Ovary (tissue), 3 donors: ENCODE data around the gene OR1F1.

Experiments used
- CTCF ChIP-seq, 3 donors: fragments of 450-650 bp in 2 of 3; fragments of 200-600 bp in 1 of 3; IDR thresholded peaks; one replicate each; pipeline versions ENCODE4 v1.5.1 to v1.8.0; 2016 to 2022; ENCODE audit warnings: antibody characterized with exemption in 3 of 3, mild to moderate bottlenecking in 1 of 3
- EP300 ChIP-seq: sonication (generic); formaldehyde crosslinking; IDR thresholded peaks from one replicate; pipeline ENCODE4 v1.6.1; 2017; ENCODE audit warnings: antibody characterized with exemption
- POLR2A ChIP-seq: fragments of 450-650 bp; IDR thresholded peaks from one replicate; pipeline ENCODE4 v1.6.1; 2017; ENCODE audit warnings: antibody characterized with exemption, mild to moderate bottlenecking, moderate library complexity
- donor health status: DM: no; HTN: no; CAD: no.

- TF ChIP-seq POLR2A (no peak), CTCF (IDR thresholded peaks at IDR 0.05) (no peak), EP300 (no peak)
Measured at GRCh38 chr16:3188925-3189825, 1.2 kb downstream of the OR1F1 start.
